ENCODE data around the gene ADCY2.

- TF ChIP-seq CTCF (IDR thresholded peaks at IDR 0.05) (no peak), POLR2A (IDR thresholded peaks at IDR 0.05) (no peak), EP300 (IDR thresholded peaks at IDR 0.05) (no peak)
Measured at GRCh38 chr5:7615566-7616061, 219.7 kb downstream of the ADCY2 start.
